Suppressor macrophage (primary cell): ENCODE measurements around the gene SP6.
A peak's percentile ranks its signal among the peaks of the same experiment; 100 is the strongest.

Experiments used
- DNase-seq, 4 experiments: peaks; one replicate each; pipeline ENCODE4 v3.0.0-alpha.2; 2020 to 2022

The SP6 gene

GRCh38 chr17:47879028-47879585 is 28.1 kb upstream of the SP6 start:
- peak; percentile 29 to 56 (median 38) for DNase-seq

- DNase-seq = no peak
Measured at GRCh38 chr17:47878203-47879027, 27.5 kb upstream of the SP6 start.

- DNase-seq = no peak
Measured at GRCh38 chr17:47877368-47878034, 26.5 kb upstream of the SP6 start.

GRCh38 chr17:47875011-47875985 is 24.3 kb upstream of the SP6 start:
- DNase-seq = no peak

- no peak for DNase-seq
Measured at GRCh38 chr17:47873200-47874090, 22.5 kb upstream of the SP6 start.

GRCh38 chr17:47872651-47873161 is 21.7 kb upstream of the SP6 start:
- DNase-seq = no peak

GRCh38 chr17:47872019-47872650 is 21.2 kb upstream of the SP6 start:
- no peak for DNase-seq

GRCh38 chr17:47871048-47871447 is 20.1 kb upstream of the SP6 start:
- DNase-seq = no peak

GRCh38 chr17:47870056-47870455 is 19.1 kb upstream of the SP6 start:
- no peak for DNase-seq

- no peak for DNase-seq
Measured at GRCh38 chr17:47869114-47869513, 18.2 kb upstream of the SP6 start.

- DNase-seq = no peak
Measured at GRCh38 chr17:47867813-47868533, 17.0 kb upstream of the SP6 start.

- DNase-seq = no peak
Measured at GRCh38 chr17:47866941-47867340, 16.0 kb upstream of the SP6 start.

- DNase-seq = no peak
Measured at GRCh38 chr17:47864791-47865216, 13.8 kb upstream of the SP6 start.

GRCh38 chr17:47862621-47863440 is 11.9 kb upstream of the SP6 start:
- peak in 2 of 4 experiments; percentile 30 to 45 for DNase-seq

GRCh38 chr17:47860386-47860785 is 9.4 kb upstream of the SP6 start:
- DNase-seq = no peak

GRCh38 chr17:47857551-47858455 is 6.8 kb upstream of the SP6 start:
- peak; percentile 40 to 71 (median 62) for DNase-seq

- no peak for DNase-seq
Measured at GRCh38 chr17:47856830-47857229, 5.9 kb upstream of the SP6 start.

- DNase-seq = no peak
Measured at GRCh38 chr17:47855737-47856136, 4.8 kb upstream of the SP6 start.
